ENCODE measurements around the gene CLEC4E. TPM values are rescaled to one million over a fixed set of nuclear protein-coding genes. Genes with fewer than 3 reads are reported as not detected.
"Not testable (repeated sequence)": the region's sequence is repeated elsewhere in the genome, so short reads cannot be mapped to it uniquely, and the experiment has no call there.

The CLEC4E gene
- total and polyA plus RNA-seq, 7 donors: 0.46 to 5.4 (median 2.0) TPM

DNA sequence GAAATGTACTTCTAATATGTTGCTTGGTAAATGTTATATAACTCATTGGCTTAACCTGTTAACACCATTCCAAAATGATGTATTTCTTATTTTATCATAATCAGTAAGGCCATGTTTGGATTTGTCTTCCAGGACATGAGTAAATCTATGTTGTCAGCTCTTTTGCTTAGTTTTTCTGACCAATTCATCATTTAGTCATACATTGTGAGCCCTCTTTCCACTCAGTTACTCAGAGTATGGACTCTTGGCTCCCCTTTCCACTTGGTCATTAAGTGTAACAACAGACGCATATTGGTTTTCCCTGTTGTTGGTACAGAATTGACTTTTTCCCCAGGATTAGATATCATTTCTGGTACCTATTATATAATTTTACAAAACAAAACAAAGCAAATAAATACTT is 36.4 kb downstream of the CLEC4E start:
- 89 to 91% methylated on average over 1 of the region's 1 CpG for WGBS, 2 donors
- no peaks in the 10 kb centered on the region for H3K36me3 ChIP-seq
- H3K27me3 ChIP-seq: no peaks in the 10 kb centered on the region
- H3K4me3 ChIP-seq: no peak overlapping the region
- TF ChIP-seq POLR2A (IDR thresholded peaks at IDR 0.05) (no peak), POLR2AphosphoS5 (IDR thresholded peaks at IDR 0.05) (no peak), CTCF (IDR thresholded peaks at IDR 0.05) (no peak), EP300 (IDR thresholded peaks at IDR 0.05) (no peak)
- no peaks in the 10 kb centered on the region for H3K4me1 ChIP-seq
- intact Hi-C loops (cut with DNase I): no loop called here
- no peak overlapping the region for H3K27ac ChIP-seq
- no peak for DNase-seq
- no peaks in the 10 kb centered on the region for H3K9me3 ChIP-seq

DNA sequence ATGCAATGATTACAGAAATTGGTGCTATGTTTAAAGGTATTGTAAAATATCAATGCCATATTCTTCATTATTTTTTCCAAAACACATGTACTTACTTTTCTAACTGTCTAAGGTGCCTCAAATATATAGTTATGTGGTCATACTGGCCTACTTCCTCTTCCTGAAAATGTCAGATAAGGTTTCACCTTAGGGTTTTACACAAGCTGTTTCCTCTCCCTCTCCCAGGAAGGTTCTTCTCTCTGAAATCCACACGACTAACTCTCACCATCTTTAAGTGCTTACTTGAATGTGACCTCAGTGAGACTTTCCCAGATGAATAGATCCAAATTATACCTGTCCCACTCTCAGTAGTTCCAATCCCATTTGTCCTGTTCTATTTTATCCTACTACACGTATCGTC is 39.0 kb downstream of the CLEC4E start:
- no peak for DNase-seq
- Histone ChIP-seq H3K4me1 (no peaks in the 10 kb centered on the region), H3K27me3 (no peaks in the 10 kb centered on the region), H3K9me3 (no peaks in the 10 kb centered on the region), H3K36me3 (no peaks in the 10 kb centered on the region), H3K27ac (no peak overlapping the region), H3K4me3 (no peak overlapping the region)
- TF ChIP-seq CTCF (IDR thresholded peaks at IDR 0.05) (no peak), EP300 (IDR thresholded peaks at IDR 0.05) (no peak), POLR2AphosphoS5 (IDR thresholded peaks at IDR 0.05) (no peak), POLR2A (IDR thresholded peaks at IDR 0.05) (no peak)
- intact Hi-C loops (cut with DNase I): no loop called here
- 53 to 58% methylated on average over 3 of the region's 3 CpGs for WGBS, 2 donors

- no peaks in the 10 kb centered on the region for H3K9me3 ChIP-seq
- 44 to 51% methylated on average over 4 of the region's 4 CpGs for WGBS, 2 donors
- no peaks in the 10 kb centered on the region for H3K27me3 ChIP-seq
- H3K4me1 ChIP-seq: no peaks in the 10 kb centered on the region
- H3K27ac ChIP-seq: no peak overlapping the region
- intact Hi-C loops (cut with DNase I): no loop called here
- H3K36me3 ChIP-seq: no peaks in the 10 kb centered on the region
- no peak for TF ChIP-seq EP300 (IDR thresholded peaks at IDR 0.05)
- no peak for TF ChIP-seq CTCF (IDR thresholded peaks at IDR 0.05)
- no peak for TF ChIP-seq POLR2AphosphoS5 (IDR thresholded peaks at IDR 0.05)
- TF ChIP-seq POLR2A (IDR thresholded peaks at IDR 0.05): no peak
- no peak overlapping the region for H3K4me3 ChIP-seq
- no peak for DNase-seq
Measured at GRCh38 chr12:8499616-8500015, 41.1 kb downstream of the CLEC4E start.

DNA sequence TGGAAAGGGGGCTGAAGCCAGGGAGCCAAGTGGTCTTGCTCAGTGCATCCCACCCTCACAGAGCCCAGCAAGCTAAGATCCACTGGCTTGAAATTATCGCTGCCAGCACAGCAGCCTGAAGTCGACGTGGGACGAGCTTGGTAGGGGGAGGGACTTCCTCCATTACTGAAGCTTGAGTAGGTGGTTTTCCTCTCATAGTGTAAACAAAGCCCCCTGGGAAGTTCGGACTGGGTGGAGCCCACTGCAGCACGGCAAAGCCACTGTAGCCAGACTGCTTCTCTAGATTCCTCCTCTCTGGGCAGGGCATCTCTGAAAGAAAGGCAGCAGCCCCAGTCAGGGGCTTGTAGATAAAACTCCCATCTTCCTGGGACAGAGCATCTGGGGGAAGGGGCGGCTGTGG is 44.6 kb downstream of the CLEC4E start:
- H3K9me3 ChIP-seq; intact Hi-C loops (cut with DNase I); H3K27me3 ChIP-seq; H3K36me3 ChIP-seq; H3K4me3 ChIP-seq; H3K27ac ChIP-seq; DNase-seq; H3K4me1 ChIP-seq: not testable (repeated sequence)
- WGBS, 2 donors: 50 to 62% methylated on average over 7 of the region's 7 CpGs

DNA sequence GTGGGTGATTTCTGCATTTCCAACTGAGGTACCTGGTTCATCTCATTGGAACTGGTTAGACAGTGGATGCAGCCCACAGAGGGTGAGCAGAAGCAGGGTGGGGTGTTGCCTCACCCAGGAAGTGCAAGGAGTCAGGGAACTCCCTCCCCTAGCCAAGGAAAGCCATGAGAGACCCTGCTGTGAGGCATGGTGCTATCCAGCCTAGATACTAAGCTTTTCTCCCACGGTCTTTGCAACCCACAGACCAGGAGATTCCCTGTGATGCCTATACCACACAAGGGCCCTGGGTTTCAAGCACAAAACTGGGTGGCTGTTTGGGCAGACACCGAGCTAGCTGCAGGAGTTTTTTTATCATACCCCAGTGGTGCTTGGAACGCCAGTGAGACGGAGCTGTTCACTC is 45.0 kb downstream of the CLEC4E start:
- WGBS, 2 donors: 81 to 91% methylated on average over 4 of the region's 4 CpGs
- intact Hi-C loops (cut with DNase I); H3K27me3 ChIP-seq: not testable (repeated sequence)

DNA sequence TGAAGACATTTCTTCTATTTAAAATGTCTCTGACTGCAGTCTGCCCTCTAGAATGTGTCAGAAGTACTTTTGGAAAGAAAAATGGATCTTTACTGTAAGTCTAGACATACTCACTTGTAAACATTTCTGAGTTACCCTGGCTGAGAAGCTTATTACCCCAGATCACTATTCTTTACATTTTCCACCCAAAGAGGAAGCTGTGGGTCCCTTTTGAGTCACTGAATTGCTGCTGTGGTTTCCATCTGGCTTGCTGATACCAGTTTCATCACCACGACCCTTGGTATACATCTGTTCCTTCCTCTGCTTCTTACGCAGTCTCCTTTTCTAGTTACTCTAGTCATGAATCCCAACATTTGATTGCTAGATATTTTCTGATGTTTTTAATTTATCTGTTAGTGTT is 47.6 kb downstream of the CLEC4E start:
- H3K27me3 ChIP-seq: no peaks in the 10 kb centered on the region
- no peaks in the 10 kb centered on the region for H3K36me3 ChIP-seq
- no peak overlapping the region for H3K4me3 ChIP-seq
- TF ChIP-seq POLR2A (IDR thresholded peaks at IDR 0.05): no peak
- H3K4me1 ChIP-seq: no peaks in the 10 kb centered on the region
- no peak overlapping the region for H3K27ac ChIP-seq
- 25 to 38% methylated on average over 2 of the region's 2 CpGs for WGBS, 2 donors
- intact Hi-C loops (cut with DNase I): no loop called here
- H3K9me3 ChIP-seq: no peaks in the 10 kb centered on the region
- no peak for DNase-seq

More for the DNA sequence above, 45.0 kb downstream of the CLEC4E start:
- H3K36me3 ChIP-seq, DNase-seq, H3K4me3 ChIP-seq, H3K4me1 ChIP-seq, H3K9me3 ChIP-seq, H3K27ac ChIP-seq: not testable (repeated sequence)

Measured in sigmoid colon (tissue), 7 donors.